ENCODE results near the gene PNMT.

Gene PNMT

DNA sequence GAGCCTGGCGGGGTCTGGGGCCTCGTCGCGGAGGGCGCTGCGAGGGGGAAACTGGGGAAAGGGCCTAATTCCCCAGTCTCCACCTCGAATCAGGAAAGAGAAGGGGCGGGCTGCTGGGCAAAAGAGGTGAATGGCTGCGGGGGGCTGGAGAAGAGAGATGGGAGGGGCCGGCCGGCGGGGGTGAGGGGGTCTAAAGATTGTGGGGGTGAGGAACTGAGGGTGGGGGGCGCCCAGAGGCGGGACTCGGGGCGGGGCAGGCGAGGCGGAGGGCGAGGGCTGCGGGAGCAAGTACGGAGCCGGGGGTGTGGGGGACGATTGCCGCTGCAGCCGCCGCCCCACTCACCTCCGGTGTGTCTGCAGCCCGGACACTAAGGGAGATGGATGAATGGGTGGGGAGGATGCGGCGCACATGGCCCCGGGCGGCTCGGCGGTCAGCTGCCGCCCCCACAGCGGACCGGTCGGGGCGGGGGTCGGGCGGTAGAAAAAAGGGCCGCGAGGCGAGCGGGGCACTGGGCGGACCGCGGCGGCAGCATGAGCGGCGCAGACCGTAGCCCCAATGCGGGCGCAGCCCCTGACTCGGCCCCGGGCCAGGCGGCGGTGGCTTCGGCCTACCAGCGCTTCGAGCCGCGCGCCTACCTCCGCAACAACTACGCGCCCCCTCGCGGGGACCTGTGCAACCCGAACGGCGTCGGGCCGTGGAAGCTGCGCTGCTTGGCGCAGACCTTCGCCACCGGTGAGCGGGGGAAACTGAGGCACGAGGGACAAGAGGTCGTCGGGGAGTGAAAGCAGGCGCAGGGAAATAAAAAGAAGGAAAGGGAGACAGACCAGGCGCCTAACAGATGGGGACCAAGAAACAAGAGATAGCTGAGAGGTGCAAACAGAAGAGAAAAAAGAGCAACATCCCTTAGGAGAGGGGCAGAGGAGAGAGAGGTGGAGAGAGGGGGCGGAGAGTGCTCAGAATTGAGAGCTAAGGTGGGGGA lies at the start of gene PNMT:
Gene PNMT (plus strand): TSS at position 509 of the 980 bp plus-strand sequence. CDS start 23 bp downstream, at position 532.
- no peak for DNase-seq

- DNase-seq, result no peak
Measured at GRCh38 chr17:39618956-39619785, 49.1 kb upstream of the PNMT start.

DNA sequence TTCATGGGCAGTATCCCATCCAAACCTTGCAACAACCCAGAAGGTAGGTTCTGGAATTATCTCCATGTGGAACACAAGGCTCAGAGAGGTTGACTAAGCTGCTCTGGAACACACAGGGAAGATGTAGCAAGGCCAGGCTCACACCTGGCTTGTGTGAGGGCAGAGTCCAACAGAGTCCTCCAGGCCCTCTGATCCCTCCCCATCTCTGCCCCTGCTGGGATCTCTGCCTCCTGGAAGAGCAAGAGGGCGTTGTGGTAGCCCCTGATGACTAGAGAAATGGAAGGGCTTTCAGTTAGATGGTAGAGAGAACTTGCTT lies 48.5 kb upstream of the PNMT start:
- DNase-seq, result no peak

DNA sequence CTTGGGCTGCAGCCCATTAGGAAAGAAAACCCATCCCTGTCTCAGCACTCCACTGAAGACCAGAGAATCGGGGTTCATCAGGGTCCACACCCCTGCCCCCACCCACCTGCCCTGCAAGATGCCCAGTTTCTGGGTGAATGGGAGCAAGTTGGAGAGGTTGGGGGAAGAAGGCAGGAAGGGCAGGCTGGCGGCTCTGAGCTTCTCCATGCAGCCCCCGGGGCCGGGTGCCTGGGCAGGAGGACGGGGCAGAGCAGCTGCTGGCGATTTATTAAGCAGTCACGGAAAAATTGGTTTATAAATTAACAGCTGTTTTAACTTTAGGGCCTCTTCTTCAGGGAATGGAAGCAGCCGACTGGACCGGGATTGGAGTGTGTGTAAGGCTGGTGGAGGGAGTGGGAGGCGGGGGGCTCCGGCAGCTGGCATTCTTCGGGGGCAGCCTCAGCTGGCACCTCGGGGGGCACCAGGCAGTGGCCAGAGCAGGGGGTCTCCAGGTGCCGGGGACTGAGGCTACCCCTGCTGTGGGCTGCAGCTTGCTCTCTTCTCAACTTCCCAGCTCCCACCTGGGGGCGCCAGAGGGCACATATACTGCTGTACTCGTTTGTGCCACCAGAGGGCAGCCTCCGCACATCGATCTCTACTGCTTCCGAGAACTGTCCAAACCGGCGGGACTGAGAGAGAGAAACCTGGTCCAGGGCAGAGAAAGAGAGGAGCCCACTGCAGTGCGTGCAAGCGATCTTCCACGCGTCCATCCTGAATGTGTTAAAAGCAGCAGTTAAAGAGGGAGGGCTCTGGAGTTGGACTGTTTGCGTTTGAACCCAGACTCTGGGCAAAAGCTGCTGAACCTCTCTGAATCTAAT lies 46.5 kb upstream of the PNMT start:
- peak; percentile 78 to 80 for DNase-seq

- no peak for DNase-seq
Measured at GRCh38 chr17:39622380-39623006, 45.8 kb upstream of the PNMT start.

DNA sequence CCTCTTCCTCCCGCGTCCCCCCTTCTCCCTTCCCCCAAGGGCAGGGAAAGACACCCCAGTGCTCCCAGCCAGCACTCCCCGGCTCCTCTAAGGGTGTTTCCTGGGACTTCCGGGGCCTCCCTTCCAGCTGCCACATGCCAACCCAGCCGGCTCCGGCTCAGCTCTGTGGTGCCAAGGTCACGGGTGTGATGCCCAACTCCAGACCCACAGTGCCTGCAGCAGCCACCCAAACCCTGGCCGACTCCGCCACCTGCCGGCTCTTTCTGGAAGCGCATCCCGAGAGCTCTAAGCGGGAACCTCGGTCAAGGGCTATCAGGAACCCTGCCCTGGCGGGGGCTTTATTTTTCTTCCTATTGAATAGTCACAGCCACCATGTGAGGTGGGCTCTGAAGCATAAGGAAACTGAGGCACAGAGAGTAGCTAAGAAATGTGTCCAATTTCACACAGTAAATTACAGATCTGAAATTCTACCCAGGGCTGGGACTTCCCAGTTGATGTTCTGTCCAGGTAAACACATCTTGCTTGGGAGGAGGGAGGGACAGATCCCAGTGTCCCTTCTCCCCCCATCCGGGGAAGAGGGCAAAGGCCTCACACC lies 44.8 kb upstream of the PNMT start:
- DNase-seq, result peak; percentile 51 to 80

DNA sequence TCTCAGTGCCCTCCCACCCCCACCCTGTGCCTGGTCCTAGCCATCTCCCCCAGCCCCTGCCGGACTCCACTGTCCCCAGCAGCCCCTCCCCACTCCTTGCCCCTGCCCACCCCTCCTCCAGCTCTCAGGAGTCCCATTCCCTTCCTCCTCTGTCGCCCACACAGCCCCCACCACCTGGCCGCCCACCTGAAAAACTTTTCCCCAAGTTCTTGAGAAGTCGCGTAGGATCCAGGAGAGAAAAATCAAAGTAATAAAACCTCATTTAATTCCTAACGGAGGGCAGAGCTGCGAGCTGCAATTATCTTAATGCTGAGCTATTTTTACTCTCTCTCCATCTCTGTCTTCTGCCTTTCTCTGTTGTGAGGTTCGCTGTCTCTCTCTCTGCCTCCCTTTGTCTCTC lies 43.9 kb upstream of the PNMT start:
- DNase-seq, result no peak

GRCh38 chr17:39625198-39625785 lies 43.0 kb upstream of the PNMT start:
- DNase-seq, result no peak

DNA sequence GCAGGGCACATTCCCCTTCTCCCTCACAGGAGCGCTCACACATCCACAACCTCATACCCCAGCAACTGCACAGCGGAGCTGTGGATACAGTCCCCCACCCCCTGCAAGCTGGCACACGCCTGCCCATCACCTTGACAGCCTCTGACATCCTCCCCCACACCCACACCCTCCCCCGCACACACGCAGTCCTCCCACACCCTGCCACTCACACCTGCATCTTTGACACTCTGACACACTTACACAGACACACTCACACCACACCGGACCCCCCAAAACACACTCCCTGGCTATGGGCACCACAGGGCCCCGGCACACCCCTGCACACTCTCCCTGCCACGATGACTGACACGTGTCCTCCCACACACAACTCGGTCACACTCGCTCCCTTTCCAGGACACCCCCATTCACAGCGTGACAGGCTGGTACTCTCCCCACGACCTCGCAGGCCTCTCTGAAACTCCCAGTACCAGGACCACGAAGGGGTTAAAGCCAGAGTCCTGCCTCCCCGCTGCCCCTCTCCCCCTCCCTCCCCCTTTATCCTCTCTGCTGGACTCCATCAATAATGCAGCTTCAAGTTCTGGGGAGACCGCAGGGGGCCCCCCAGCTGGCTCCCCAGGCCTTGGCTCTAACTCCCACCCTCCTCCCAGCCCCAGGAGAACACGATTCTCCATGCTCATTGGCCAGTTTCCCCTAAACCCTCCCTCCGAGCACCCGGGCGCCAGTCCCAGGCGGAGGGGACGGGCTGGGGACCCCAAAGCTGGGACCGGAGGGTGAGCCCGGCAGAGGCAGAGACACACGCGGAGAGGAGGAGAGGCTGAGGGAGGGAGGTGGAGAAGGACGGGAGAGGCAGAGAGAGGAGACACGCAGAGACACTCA lies 41.8 kb upstream of the PNMT start, which contains the start of gene PPP1R1B:
Gene PPP1R1B (plus strand): TSS at position 782 of the 876 bp plus-strand sequence. CDS start 441 bp downstream, outside the sequence.
- peak in 1 of 2 donors; percentile 32 for DNase-seq

DNA sequence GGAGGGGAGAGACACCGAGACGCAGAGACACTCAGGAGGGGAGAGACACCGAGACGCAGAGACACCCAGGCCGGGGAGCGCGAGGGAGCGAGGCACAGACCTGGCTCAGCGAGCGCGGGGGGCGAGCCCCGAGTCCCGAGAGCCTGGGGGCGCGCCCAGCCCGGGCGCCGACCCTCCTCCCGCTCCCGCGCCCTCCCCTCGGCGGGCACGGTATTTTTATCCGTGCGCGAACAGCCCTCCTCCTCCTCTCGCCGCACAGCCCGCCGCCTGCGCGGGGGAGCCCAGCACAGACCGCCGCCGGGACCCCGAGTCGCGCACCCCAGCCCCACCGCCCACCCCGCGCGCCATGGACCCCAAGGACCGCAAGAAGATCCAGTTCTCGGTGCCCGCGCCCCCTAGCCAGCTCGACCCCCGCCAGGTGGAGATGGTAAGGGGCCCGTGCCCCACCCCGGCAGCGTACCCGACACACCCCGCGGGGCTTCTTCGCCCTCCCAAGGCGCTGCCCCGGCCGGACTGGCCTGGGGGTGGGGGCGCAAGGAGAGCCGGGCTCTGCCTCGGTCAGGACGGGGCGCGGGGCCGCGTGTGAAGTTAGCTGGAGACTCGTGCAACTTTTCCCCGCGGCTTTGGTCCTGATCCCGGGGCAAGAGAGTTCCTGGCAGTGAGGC lies 41.1 kb upstream of the PNMT start:
- DNase-seq, result no peak

- DNase-seq, result no peak
Measured at GRCh38 chr17:39627712-39628516, 40.3 kb upstream of the PNMT start.

DNA sequence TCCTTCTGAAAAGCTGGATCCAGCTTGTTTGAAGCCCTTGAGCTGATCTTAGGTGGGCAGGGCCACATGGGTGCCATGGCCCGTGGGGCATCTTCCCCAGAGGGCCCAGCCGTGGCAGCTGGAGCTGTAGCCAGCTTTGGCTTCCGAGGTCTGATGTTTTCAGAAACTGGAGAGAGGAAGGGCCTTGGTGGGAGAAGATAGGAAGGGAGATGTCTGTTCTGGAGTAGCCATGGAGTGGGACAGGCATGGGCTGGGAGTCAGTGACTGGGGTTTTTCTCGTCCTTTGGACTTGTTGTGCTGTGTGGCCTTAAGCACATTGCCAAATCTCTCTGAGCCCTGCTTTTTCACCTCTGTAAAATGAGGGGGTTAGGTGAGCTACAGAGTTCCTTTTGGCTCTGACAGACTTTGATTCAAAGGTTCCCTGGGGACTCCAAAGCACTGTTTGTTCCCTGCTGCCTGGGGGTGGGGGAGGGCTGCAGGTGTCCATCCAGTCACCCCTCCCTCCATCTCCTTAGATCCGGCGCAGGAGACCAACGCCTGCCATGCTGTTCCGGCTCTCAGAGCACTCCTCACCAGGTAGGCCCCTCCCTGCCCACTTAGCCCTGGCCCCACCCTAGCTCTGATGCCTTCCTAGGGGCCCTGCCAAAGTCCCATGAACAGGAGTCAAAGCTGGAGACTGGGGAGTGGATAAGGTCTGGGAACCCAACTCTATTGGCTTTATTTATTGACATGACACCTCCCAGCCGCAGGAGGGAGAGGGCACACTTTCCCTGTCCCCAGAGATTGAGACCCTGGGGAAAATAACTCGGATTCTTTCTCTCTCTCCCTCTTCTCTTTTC lies 39.4 kb upstream of the PNMT start:
- no peak for DNase-seq

GRCh38 chr17:39629494-39629880 lies 38.8 kb upstream of the PNMT start:
- no peak for DNase-seq

DNA sequence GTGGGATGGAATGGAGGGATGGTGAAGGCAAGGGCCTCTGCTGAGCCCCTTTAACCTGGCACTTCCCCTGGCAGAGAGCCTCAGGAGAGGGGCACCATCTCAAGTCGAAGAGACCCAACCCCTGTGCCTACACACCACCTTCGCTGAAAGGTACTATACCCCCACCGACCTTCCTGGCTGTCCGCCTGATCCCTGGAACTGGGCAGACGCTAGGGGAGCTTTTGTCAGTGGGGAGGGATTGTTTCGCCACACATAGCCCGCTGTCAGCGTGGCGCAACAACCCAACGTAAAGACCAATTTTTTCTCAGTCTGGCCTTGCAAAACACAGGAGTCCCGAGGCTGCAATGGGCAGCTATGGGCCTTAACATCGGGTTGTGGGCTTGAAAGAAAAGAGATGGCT lies 38.4 kb upstream of the PNMT start:
- DNase-seq, result no peak

- DNase-seq, result no peak
Measured at GRCh38 chr17:39631403-39631802, 36.9 kb upstream of the PNMT start.

DNA sequence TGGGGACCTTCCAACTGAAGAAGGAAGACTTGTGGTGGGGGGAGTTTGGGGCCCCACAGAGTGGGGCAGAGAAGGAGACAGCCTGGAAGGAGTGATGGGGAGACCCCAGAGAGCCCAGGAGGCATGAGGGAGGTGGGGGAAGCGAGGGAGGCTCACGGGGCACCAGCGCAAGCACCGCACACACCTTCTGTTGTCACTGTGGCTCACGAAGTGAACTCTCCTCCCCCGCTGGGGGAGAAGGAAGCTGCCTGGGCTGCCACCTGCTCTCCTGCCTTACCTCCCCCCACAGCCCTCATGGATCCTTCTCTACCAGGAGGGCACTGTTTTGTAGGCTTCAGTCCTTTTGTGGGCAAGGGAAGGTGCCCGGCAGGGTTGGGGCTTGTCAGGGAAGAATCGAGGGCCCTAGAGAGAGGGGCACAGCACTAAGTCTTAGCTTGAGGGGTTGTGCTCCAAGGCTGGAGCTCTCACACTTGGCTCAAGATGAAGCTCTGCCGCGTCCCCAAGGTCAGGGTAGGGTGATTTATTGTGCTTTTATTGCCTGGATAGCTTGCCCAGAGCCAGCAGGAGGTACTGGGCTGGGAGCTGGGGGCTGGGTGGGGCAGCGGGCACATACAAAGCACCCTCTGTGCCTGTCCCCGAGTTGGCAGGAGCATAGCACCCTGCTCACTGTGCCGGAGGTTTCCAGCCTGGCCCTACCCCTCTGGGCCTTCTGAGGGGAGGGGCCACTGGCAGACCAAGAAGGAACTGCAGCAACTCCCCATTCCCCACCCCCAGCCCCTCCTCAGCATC lies 35.9 kb upstream of the PNMT start:
- DNase-seq, result peak; percentile 64 to 74

- no peak for DNase-seq
Measured at GRCh38 chr17:39633570-39634183, 34.6 kb upstream of the PNMT start.
